Measurements from ENCODE around the gene TEX10.

The TEX10 gene

GRCh38 chr9:100269656-100270055 is 83.1 kb downstream of the TEX10 start:
- no peak overlapping the region for H3K27ac ChIP-seq
- TF ChIP-seq CTCF (IDR thresholded peaks at IDR 0.05): no peak

GRCh38 chr9:100268271-100268670 is 84.5 kb downstream of the TEX10 start:
- H3K27ac ChIP-seq: no peak overlapping the region
- no peak for TF ChIP-seq ZFX (IDR thresholded peaks at IDR 0.05; ENCODE audit: borderline replicate concordance)
- TF ChIP-seq CTCF (IDR thresholded peaks at IDR 0.05): no peak

GRCh38 chr9:100267211-100267610 is 85.5 kb downstream of the TEX10 start:
- TF ChIP-seq CTCF (IDR thresholded peaks at IDR 0.05) (no peak), ZFX (IDR thresholded peaks at IDR 0.05; ENCODE audit: borderline replicate concordance) (no peak)
- no peak overlapping the region for H3K27ac ChIP-seq

Data from 22Rv1 (cell line).